Measurements from ENCODE around the gene NBPF1. TPM values are rescaled to one million over a fixed set of nuclear protein-coding genes. Genes with fewer than 3 reads are reported as not detected.
"Not testable (repeated sequence)": the region's sequence is repeated elsewhere in the genome, so short reads cannot be mapped to it uniquely, and the experiment has no call there.

The NBPF1 gene
- total and polyA plus RNA-seq, 2 donors = 5.1 to 7.2 TPM

- not testable (repeated sequence) for DNase-seq (ENCODE audit: low read depth in 6 of 9, low spot score in 9 of 9); H3K4me1 ChIP-seq (ENCODE audit: control insufficient read depth in 2 of 2, insufficient read depth in 2 of 2, low read length in 2 of 2); H3K4me3 ChIP-seq (ENCODE audit: low read length in 2 of 2); H3K27ac ChIP-seq (ENCODE audit: low read depth in 1 of 2, low read length in 1 of 2); H3K9me3 ChIP-seq (ENCODE audit: control insufficient read depth in 2 of 2, insufficient read depth in 1 of 2, low read length in 1 of 2); H3K27me3 ChIP-seq (ENCODE audit: control insufficient read depth in 2 of 2, insufficient read depth in 1 of 2, low read length in 1 of 2)
- peaks cover 59 to 63% of the 10 kb centered on the region in 2 donors for H3K36me3 ChIP-seq (ENCODE audit: control insufficient read depth in 2 of 2, insufficient read depth in 2 of 2, low read length in 1 of 2)
- WGBS = 98% methylated on average over 6 of the region's 6 CpGs
Observed at GRCh38 chr1:16633540-16634282, 20.3 kb upstream of the NBPF1 start.

GRCh38 chr1:16632044-16632850 is 18.9 kb upstream of the NBPF1 start:
- H3K36me3 ChIP-seq (ENCODE audit: control insufficient read depth in 2 of 2, insufficient read depth in 2 of 2, low read length in 1 of 2) = peaks cover 69 to 73% of the 10 kb centered on the region in 2 donors
- not testable (repeated sequence) for DNase-seq (ENCODE audit: low read depth in 6 of 9, low spot score in 9 of 9); H3K27me3 ChIP-seq (ENCODE audit: control insufficient read depth in 2 of 2, insufficient read depth in 1 of 2, low read length in 1 of 2); H3K4me1 ChIP-seq (ENCODE audit: control insufficient read depth in 2 of 2, insufficient read depth in 2 of 2, low read length in 2 of 2); H3K4me3 ChIP-seq (ENCODE audit: low read length in 2 of 2); H3K9me3 ChIP-seq (ENCODE audit: control insufficient read depth in 2 of 2, insufficient read depth in 1 of 2, low read length in 1 of 2); H3K27ac ChIP-seq (ENCODE audit: low read depth in 1 of 2, low read length in 1 of 2)
- WGBS = 94% methylated on average over 14 of the region's 14 CpGs

- Histone ChIP-seq H3K4me1 (ENCODE audit: control insufficient read depth in 2 of 2, insufficient read depth in 2 of 2, low read length in 2 of 2) (no peaks in the 10 kb centered on the region), H3K27me3 (ENCODE audit: control insufficient read depth in 2 of 2, insufficient read depth in 1 of 2, low read length in 1 of 2) (no peaks in the 10 kb centered on the region), H3K4me3 (ENCODE audit: low read length in 2 of 2) (no peak overlapping the region), H3K9me3 (ENCODE audit: control insufficient read depth in 2 of 2, insufficient read depth in 1 of 2, low read length in 1 of 2) (peaks cover 0 to 5% of the 10 kb centered on the region in 2 donors), H3K27ac (ENCODE audit: low read depth in 1 of 2, low read length in 1 of 2) (no peak overlapping the region), H3K36me3 (ENCODE audit: control insufficient read depth in 2 of 2, insufficient read depth in 2 of 2, low read length in 1 of 2) (peaks cover 76 to 77% of the 10 kb centered on the region in 2 donors)
- 92% methylated on average over 20 of the region's 20 CpGs for WGBS
- DNase-seq (ENCODE audit: low read depth in 6 of 9, low spot score in 9 of 9) = no peak
Observed at GRCh38 chr1:16631248-16632043, 18.1 kb upstream of the NBPF1 start.

DNA sequence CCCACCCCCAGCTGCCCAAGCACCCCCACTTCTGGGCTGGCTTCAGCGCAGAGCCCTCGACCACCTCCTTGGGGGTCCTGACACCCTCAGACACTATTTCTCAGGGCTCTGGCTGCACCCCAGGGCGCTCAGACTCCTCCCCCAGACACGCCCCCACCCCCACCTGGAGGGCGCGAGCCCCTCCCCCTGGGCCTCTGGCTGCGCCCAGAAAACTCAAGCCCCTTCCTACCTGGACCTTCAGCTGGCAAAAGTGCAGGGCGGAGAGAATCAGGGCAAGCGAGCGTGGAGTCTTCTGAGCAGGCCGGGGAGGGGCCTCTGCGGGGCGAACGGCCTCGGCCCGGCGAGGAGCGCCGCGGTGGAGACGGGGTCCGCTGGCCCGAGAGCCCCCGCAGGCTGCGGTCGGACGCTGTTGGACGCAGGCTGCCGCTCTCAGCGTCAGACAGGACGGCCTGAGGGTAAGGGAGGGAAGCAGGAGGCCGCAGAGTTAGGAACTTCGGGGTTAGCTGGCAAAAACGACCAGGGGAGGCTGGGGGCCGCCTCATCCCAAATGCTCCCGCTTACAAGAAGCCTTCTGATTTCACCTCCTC is 17.4 kb upstream of the NBPF1 start:
- peaks cover 82 to 84% of the 10 kb centered on the region in 2 donors for H3K36me3 ChIP-seq (ENCODE audit: control insufficient read depth in 2 of 2, insufficient read depth in 2 of 2, low read length in 1 of 2)
- no peak overlapping the region for H3K27ac ChIP-seq (ENCODE audit: low read depth in 1 of 2, low read length in 1 of 2)
- DNase-seq (ENCODE audit: low read depth in 6 of 9, low spot score in 9 of 9) = no peak
- no peaks in the 10 kb centered on the region for H3K27me3 ChIP-seq (ENCODE audit: control insufficient read depth in 2 of 2, insufficient read depth in 1 of 2, low read length in 1 of 2)
- no peak overlapping the region for H3K4me3 ChIP-seq (ENCODE audit: low read length in 2 of 2)
- H3K9me3 ChIP-seq (ENCODE audit: control insufficient read depth in 2 of 2, insufficient read depth in 1 of 2, low read length in 1 of 2) = peaks cover 0 to 5% of the 10 kb centered on the region in 2 donors
- WGBS = 98% methylated on average over 36 of the region's 36 CpGs
- no peaks in the 10 kb centered on the region for H3K4me1 ChIP-seq (ENCODE audit: control insufficient read depth in 2 of 2, insufficient read depth in 2 of 2, low read length in 2 of 2)

DNA sequence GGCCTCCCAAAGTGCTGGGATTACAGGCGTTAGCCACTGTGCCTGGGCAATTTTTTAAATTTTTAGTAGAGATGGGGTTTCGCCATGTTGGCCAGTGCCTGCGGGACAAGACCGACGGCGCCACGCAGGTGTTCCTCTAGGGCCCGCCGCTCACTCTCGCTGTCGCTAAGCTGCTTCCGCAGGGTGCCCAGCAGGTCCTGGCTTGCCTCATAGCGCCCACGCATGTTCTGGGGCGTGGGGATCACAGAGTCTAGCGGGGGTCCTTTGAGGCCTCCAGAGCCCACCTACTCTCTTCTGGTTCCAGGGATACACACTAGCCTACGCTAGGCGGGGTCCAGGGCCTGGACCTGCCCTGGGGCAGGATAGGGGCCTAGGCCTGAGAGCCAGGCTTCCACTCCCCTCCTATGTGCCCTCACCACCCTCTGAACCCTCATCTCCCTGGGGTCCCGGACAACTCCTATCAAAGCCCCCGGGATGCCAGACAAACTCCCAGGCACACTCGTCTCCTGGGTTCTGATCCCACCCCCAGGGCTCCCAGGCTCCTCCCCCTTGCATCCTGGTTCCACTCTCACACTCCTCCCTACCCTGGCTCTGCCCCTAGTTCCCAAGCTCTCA is 16.7 kb upstream of the NBPF1 start:
- H3K27me3 ChIP-seq (ENCODE audit: control insufficient read depth in 2 of 2, insufficient read depth in 1 of 2, low read length in 1 of 2); H3K4me1 ChIP-seq (ENCODE audit: control insufficient read depth in 2 of 2, insufficient read depth in 2 of 2, low read length in 2 of 2): not testable (repeated sequence)
- WGBS = 98% methylated on average over 21 of the region's 21 CpGs

GRCh38 chr1:16628361-16629111 is 15.2 kb upstream of the NBPF1 start:
- no peak for DNase-seq (ENCODE audit: low read depth in 6 of 9, low spot score in 9 of 9)
- Histone ChIP-seq H3K36me3 (ENCODE audit: control insufficient read depth in 2 of 2, insufficient read depth in 2 of 2, low read length in 1 of 2) (peaks cover 87 to 93% of the 10 kb centered on the region in 2 donors), H3K27ac (ENCODE audit: low read depth in 1 of 2, low read length in 1 of 2) (no peak overlapping the region), H3K4me3 (ENCODE audit: low read length in 2 of 2) (no peak overlapping the region), H3K9me3 (ENCODE audit: control insufficient read depth in 2 of 2, insufficient read depth in 1 of 2, low read length in 1 of 2) (peaks cover 0 to 9% of the 10 kb centered on the region in 2 donors), H3K4me1 (ENCODE audit: control insufficient read depth in 2 of 2, insufficient read depth in 2 of 2, low read length in 2 of 2) (peaks cover 0 to 4% of the 10 kb centered on the region in 2 donors), H3K27me3 (ENCODE audit: control insufficient read depth in 2 of 2, insufficient read depth in 1 of 2, low read length in 1 of 2) (no peaks in the 10 kb centered on the region)
- 96% methylated on average over 19 of the region's 19 CpGs for WGBS

More for the DNA sequence above, 16.7 kb upstream of the NBPF1 start:
- peaks cover 85 to 91% of the 10 kb centered on the region in 2 donors for H3K36me3 ChIP-seq (ENCODE audit: control insufficient read depth in 2 of 2, insufficient read depth in 2 of 2, low read length in 1 of 2)
- H3K27ac ChIP-seq (ENCODE audit: low read depth in 1 of 2, low read length in 1 of 2); H3K9me3 ChIP-seq (ENCODE audit: control insufficient read depth in 2 of 2, insufficient read depth in 1 of 2, low read length in 1 of 2); DNase-seq (ENCODE audit: low read depth in 6 of 9, low spot score in 9 of 9); H3K4me3 ChIP-seq (ENCODE audit: low read length in 2 of 2): not testable (repeated sequence)

DNA sequence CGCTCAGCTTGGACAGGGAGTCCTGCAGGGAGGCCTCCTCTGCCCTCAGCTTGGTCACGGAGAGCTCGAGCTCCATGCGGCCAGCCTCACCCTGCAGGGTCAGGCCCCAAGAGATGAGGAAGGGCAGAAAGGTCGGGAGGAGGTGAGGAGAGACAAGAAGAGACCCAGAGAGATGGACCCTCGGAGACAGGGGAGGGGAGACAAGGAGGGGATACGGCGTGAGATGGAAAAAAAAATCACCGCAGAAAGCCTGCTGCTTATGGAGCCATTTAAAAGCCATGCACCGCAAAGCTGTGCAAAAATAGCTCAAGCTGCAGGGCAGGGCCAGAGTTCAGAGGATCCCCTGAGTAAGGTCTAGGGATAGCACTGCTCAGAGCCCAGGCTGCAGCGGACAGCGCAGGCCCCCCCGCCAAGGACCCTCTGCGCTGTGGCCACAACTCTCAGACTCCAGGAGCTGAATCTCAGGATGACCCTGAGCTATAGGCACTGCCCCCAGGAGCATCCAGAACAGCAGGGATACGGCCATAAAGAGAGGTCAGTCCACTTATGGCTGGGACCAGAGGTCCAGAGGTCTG is 13.1 kb upstream of the NBPF1 start:
- Histone ChIP-seq H3K36me3 (ENCODE audit: control insufficient read depth in 2 of 2, insufficient read depth in 2 of 2, low read length in 1 of 2) (peaks cover 82 to 91% of the 10 kb centered on the region in 2 donors), H3K9me3 (ENCODE audit: control insufficient read depth in 2 of 2, insufficient read depth in 1 of 2, low read length in 1 of 2) (peaks cover 0 to 13% of the 10 kb centered on the region in 2 donors)
- not testable (repeated sequence) for H3K27ac ChIP-seq (ENCODE audit: low read depth in 1 of 2, low read length in 1 of 2); H3K4me3 ChIP-seq (ENCODE audit: low read length in 2 of 2); DNase-seq (ENCODE audit: low read depth in 6 of 9, low spot score in 9 of 9); H3K27me3 ChIP-seq (ENCODE audit: control insufficient read depth in 2 of 2, insufficient read depth in 1 of 2, low read length in 1 of 2); H3K4me1 ChIP-seq (ENCODE audit: control insufficient read depth in 2 of 2, insufficient read depth in 2 of 2, low read length in 2 of 2)
- WGBS = 92% methylated on average over 15 of the region's 15 CpGs

Measured in thymus (tissue), 11 donors.